ENCODE data around the gene TGFBRAP1.

TGFBRAP1 gene

GRCh38 chr2:105320651-105321215 is 8.8 kb downstream of the TGFBRAP1 start:
- H3K27ac ChIP-seq (ENCODE audit: insufficient read depth, low read length, poor library complexity, severe bottlenecking): no peak overlapping the region
- DNase-seq: no peak

DNA sequence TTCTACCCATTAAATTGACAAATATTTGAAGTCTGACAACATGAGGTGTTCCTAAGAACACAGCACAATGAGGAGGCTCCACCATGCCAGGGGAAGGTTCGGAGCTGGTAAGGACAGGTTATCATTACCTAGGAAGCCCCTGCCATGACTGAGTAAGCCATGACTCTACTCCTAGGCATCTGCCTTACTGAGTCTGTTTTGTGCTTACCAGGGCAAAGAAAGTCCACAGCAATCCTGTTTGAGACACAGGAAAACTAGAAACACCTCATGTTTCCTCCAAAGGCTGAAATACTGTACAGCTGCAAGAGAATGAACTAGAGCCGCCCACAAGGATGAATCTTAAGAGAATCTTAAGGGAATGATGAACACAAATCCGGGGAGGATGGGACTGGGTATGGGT is 11.6 kb downstream of the TGFBRAP1 start:
- H3K27ac ChIP-seq (ENCODE audit: insufficient read depth, low read length, poor library complexity, severe bottlenecking): no peak overlapping the region

More at GRCh38 chr2:105320651-105321215, 8.8 kb downstream of the TGFBRAP1 start:
- Histone ChIP-seq H3K27me3 (replicated peaks; ENCODE audit: control insufficient read depth, insufficient read depth, low read length, poor library complexity, severe bottlenecking) (no peaks in the 10 kb centered on the region), H3K4me3 (ENCODE audit: insufficient read depth, low read depth, low read length, poor library complexity, severe bottlenecking) (no peak overlapping the region), H3K36me3 (ENCODE audit: control insufficient read depth, insufficient read depth, low read length) (no peaks in the 10 kb centered on the region), H3K9me3 (ENCODE audit: control insufficient read depth, low read length) (no peaks in the 10 kb centered on the region), H3K4me1 (ENCODE audit: control insufficient read depth, insufficient read depth, low read length, poor library complexity, severe bottlenecking) (no peaks in the 10 kb centered on the region)

GRCh38 chr2:105315314-105315713 is 14.2 kb downstream of the TGFBRAP1 start:
- no peaks in the 10 kb centered on the region for H3K27me3 ChIP-seq (replicated peaks; ENCODE audit: control insufficient read depth, insufficient read depth, low read length, poor library complexity, severe bottlenecking)
- no peak for DNase-seq
- H3K27ac ChIP-seq (ENCODE audit: insufficient read depth, low read length, poor library complexity, severe bottlenecking): no peak overlapping the region
- H3K4me3 ChIP-seq (ENCODE audit: insufficient read depth, low read depth, low read length, poor library complexity, severe bottlenecking): no peak overlapping the region
- no peaks in the 10 kb centered on the region for H3K4me1 ChIP-seq (ENCODE audit: control insufficient read depth, insufficient read depth, low read length, poor library complexity, severe bottlenecking)
- no peaks in the 10 kb centered on the region for H3K9me3 ChIP-seq (ENCODE audit: control insufficient read depth, low read length)
- H3K36me3 ChIP-seq (ENCODE audit: control insufficient read depth, insufficient read depth, low read length): no peaks in the 10 kb centered on the region

More for the DNA sequence above, 11.6 kb downstream of the TGFBRAP1 start:
- Histone ChIP-seq H3K4me1 (ENCODE audit: control insufficient read depth, insufficient read depth, low read length, poor library complexity, severe bottlenecking) (no peaks in the 10 kb centered on the region), H3K4me3 (ENCODE audit: insufficient read depth, low read depth, low read length, poor library complexity, severe bottlenecking) (no peak overlapping the region), H3K27me3 (replicated peaks; ENCODE audit: control insufficient read depth, insufficient read depth, low read length, poor library complexity, severe bottlenecking) (no peaks in the 10 kb centered on the region), H3K9me3 (ENCODE audit: control insufficient read depth, low read length) (no peaks in the 10 kb centered on the region), H3K36me3 (ENCODE audit: control insufficient read depth, insufficient read depth, low read length) (no peaks in the 10 kb centered on the region)
- no peak for DNase-seq

DNA sequence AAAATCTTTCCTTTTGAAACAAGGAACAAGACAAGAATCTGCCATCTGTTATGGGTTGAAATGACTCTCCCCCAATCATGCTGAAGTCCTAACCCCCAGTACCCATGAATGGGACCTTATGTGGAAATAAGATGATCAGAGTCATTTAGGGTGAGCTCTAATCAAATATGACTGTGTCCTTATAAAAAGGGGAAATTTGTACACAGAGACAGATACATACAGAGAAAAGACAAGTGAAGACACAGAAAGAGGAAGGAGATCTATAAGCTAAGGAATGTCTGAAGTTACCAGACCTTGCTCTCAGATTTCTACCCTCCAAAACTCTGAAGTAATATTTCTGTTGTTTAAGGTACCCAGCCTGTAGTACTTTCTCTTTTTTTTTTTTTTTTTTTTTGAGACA is 15.7 kb downstream of the TGFBRAP1 start:
- Histone ChIP-seq H3K4me3 (ENCODE audit: insufficient read depth, low read depth, low read length, poor library complexity, severe bottlenecking) (no peak overlapping the region), H3K27me3 (replicated peaks; ENCODE audit: control insufficient read depth, insufficient read depth, low read length, poor library complexity, severe bottlenecking) (no peaks in the 10 kb centered on the region), H3K27ac (ENCODE audit: insufficient read depth, low read length, poor library complexity, severe bottlenecking) (no peak overlapping the region), H3K4me1 (ENCODE audit: control insufficient read depth, insufficient read depth, low read length, poor library complexity, severe bottlenecking) (no peaks in the 10 kb centered on the region), H3K36me3 (ENCODE audit: control insufficient read depth, insufficient read depth, low read length) (no peaks in the 10 kb centered on the region), H3K9me3 (ENCODE audit: control insufficient read depth, low read length) (no peaks in the 10 kb centered on the region)
- DNase-seq: no peak

- no peaks in the 10 kb centered on the region for H3K4me1 ChIP-seq (ENCODE audit: control insufficient read depth, insufficient read depth, low read length, poor library complexity, severe bottlenecking)
- H3K9me3 ChIP-seq (ENCODE audit: control insufficient read depth, low read length): no peaks in the 10 kb centered on the region
- H3K27ac ChIP-seq (ENCODE audit: insufficient read depth, low read length, poor library complexity, severe bottlenecking): no peak overlapping the region
- DNase-seq: no peak
- H3K36me3 ChIP-seq (ENCODE audit: control insufficient read depth, insufficient read depth, low read length): peaks cover 6% of the 10 kb centered on the region
- H3K27me3 ChIP-seq (replicated peaks; ENCODE audit: control insufficient read depth, insufficient read depth, low read length, poor library complexity, severe bottlenecking): no peaks in the 10 kb centered on the region
- H3K4me3 ChIP-seq (ENCODE audit: insufficient read depth, low read depth, low read length, poor library complexity, severe bottlenecking): no peak overlapping the region
Measured at GRCh38 chr2:105309147-105309545, 20.4 kb downstream of the TGFBRAP1 start.

DNA sequence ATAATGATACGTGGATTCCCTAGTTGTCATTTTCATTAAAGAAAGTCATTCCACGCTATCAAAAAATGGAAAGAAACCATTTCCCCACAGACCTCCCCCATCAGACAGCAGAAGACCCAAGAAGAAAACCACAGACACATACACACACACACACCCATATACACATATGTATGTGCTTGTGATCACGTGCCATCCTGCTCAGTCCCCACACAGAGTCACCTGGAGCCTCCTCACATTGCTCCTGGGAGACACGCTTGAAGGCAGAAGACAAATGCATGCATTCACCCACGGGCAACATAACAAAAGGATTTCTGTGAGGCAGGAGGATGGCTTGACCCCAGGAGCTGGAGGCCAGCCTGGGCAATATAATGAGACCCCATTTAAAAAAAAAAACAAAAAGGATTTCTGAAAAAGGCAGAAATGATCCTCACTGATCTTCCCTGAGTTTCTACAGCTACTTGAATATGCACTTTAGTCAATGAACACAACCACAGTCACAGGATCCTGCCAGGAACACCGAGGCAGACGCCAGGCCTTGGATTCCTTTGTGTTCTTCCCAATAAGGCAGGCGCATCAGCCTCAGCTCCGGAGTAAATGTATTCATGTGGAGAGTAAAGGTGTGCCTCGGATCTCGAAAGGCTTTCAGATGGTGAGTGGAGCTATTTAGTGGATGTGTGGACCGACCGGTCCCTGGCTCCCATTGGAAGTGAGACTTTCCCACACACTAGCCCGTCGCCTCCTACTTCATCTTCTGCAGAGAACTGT is 21.0 kb downstream of the TGFBRAP1 start:
- H3K27me3 ChIP-seq (replicated peaks; ENCODE audit: control insufficient read depth, insufficient read depth, low read length, poor library complexity, severe bottlenecking): no peaks in the 10 kb centered on the region
- no peak overlapping the region for H3K4me3 ChIP-seq (ENCODE audit: insufficient read depth, low read depth, low read length, poor library complexity, severe bottlenecking)
- H3K36me3 ChIP-seq (ENCODE audit: control insufficient read depth, insufficient read depth, low read length): peaks cover 6% of the 10 kb centered on the region
- H3K27ac ChIP-seq (ENCODE audit: insufficient read depth, low read length, poor library complexity, severe bottlenecking): no peak overlapping the region
- H3K9me3 ChIP-seq (ENCODE audit: control insufficient read depth, low read length): no peaks in the 10 kb centered on the region
- no peak for DNase-seq
- H3K4me1 ChIP-seq (ENCODE audit: control insufficient read depth, insufficient read depth, low read length, poor library complexity, severe bottlenecking): peaks cover under 1% of the 10 kb centered on the region

DNA sequence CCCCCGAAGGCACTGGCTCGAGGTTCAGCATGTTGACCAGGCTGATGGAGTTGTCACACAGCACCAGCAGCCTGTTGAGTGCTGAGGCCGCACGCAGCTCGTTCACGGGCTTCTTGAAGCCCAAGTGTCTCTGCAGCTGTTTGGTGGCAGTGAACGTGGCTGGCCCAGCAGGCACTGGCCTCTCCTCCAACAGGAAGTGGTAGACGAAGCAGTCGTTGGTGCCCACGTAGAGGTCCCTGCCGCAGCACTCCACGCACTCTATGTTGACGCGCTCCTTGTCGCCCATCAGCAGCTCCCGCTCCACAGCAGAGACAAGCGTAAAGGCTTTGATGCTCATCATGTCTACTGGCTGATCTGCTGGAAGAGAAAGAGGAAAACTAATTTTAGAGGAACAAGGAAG is 21.6 kb downstream of the TGFBRAP1 start:
- Histone ChIP-seq H3K27me3 (replicated peaks; ENCODE audit: control insufficient read depth, insufficient read depth, low read length, poor library complexity, severe bottlenecking) (no peaks in the 10 kb centered on the region), H3K36me3 (ENCODE audit: control insufficient read depth, insufficient read depth, low read length) (peaks cover 10% of the 10 kb centered on the region), H3K4me3 (ENCODE audit: insufficient read depth, low read depth, low read length, poor library complexity, severe bottlenecking) (no peak overlapping the region), H3K27ac (ENCODE audit: insufficient read depth, low read length, poor library complexity, severe bottlenecking) (no peak overlapping the region), H3K9me3 (ENCODE audit: control insufficient read depth, low read length) (no peaks in the 10 kb centered on the region), H3K4me1 (ENCODE audit: control insufficient read depth, insufficient read depth, low read length, poor library complexity, severe bottlenecking) (peaks cover 2% of the 10 kb centered on the region)
- no peak for DNase-seq

DNA sequence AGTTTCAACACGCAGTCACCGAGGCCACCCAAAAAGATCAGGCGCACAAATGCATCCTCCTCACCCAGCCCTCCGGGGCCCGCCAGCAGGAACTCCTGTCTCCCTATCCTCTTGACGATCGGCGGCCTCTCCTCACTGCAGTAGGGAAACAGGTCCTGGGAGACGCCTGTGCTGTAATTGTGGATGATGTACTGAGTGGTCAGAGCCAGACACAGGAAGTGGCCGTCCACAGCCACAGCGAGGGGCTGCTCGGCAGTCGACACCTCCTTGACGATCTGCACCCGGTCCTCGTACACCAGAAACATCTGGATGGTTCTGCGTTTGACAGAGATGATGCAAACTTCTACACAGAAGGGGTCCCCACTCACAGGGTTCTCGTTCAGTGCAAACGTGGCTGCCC is 22.0 kb downstream of the TGFBRAP1 start:
- Histone ChIP-seq H3K27ac (ENCODE audit: insufficient read depth, low read length, poor library complexity, severe bottlenecking) (no peak overlapping the region), H3K36me3 (ENCODE audit: control insufficient read depth, insufficient read depth, low read length) (peaks cover 13% of the 10 kb centered on the region), H3K4me3 (ENCODE audit: insufficient read depth, low read depth, low read length, poor library complexity, severe bottlenecking) (no peak overlapping the region), H3K9me3 (ENCODE audit: control insufficient read depth, low read length) (no peaks in the 10 kb centered on the region), H3K27me3 (replicated peaks; ENCODE audit: control insufficient read depth, insufficient read depth, low read length, poor library complexity, severe bottlenecking) (no peaks in the 10 kb centered on the region), H3K4me1 (ENCODE audit: control insufficient read depth, insufficient read depth, low read length, poor library complexity, severe bottlenecking) (peaks cover 2% of the 10 kb centered on the region)
- no peak for DNase-seq

DNA sequence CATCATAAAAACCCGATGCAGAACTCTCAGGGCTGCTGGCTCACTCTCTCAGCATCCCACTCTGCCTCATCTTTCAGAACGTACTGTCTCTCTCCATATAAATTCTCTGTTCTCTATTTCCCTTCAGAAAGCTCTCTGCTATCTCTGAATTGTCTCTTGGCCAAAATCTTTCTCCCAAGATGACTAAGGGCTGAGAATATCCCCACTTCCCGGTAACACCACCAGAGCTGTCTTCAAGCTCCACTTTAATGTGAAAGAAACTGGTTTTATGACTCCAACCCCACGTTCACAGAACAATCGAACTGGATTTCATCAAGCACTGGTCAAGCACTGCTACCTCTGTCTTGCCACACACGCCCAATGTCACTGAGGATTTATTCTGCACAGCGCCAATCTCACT is 22.4 kb downstream of the TGFBRAP1 start:
- Histone ChIP-seq H3K36me3 (ENCODE audit: control insufficient read depth, insufficient read depth, low read length) (peaks cover 13% of the 10 kb centered on the region), H3K4me1 (ENCODE audit: control insufficient read depth, insufficient read depth, low read length, poor library complexity, severe bottlenecking) (peaks cover 6% of the 10 kb centered on the region), H3K27ac (ENCODE audit: insufficient read depth, low read length, poor library complexity, severe bottlenecking) (no peak overlapping the region), H3K27me3 (replicated peaks; ENCODE audit: control insufficient read depth, insufficient read depth, low read length, poor library complexity, severe bottlenecking) (no peaks in the 10 kb centered on the region), H3K4me3 (ENCODE audit: insufficient read depth, low read depth, low read length, poor library complexity, severe bottlenecking) (no peak overlapping the region), H3K9me3 (ENCODE audit: control insufficient read depth, low read length) (no peaks in the 10 kb centered on the region)
- no peak for DNase-seq

DNA sequence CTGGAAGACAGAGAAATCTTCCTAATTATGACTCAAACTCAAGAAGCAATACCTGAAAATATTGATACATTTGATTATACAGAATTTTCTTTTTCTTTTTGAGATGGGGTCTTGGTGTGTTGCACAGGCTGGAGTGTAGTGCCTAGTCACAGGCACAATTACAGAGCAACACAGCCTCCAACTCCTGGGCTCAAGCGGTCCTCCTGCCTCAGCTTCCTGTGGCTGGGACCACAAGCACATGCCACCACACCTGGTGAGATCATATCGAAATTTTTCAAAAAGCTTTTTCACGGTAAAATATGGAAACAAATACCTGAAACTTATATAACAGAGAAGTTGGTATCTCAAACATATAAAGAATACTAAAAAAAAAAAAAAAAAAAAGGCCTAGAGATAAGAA is 27.9 kb downstream of the TGFBRAP1 start:
- no peak for DNase-seq
- Histone ChIP-seq H3K4me3 (ENCODE audit: insufficient read depth, low read depth, low read length, poor library complexity, severe bottlenecking) (no peak overlapping the region), H3K9me3 (ENCODE audit: control insufficient read depth, low read length) (no peaks in the 10 kb centered on the region), H3K4me1 (ENCODE audit: control insufficient read depth, insufficient read depth, low read length, poor library complexity, severe bottlenecking) (peaks cover 11% of the 10 kb centered on the region), H3K27me3 (replicated peaks; ENCODE audit: control insufficient read depth, insufficient read depth, low read length, poor library complexity, severe bottlenecking) (no peaks in the 10 kb centered on the region), H3K27ac (ENCODE audit: insufficient read depth, low read length, poor library complexity, severe bottlenecking) (no peak overlapping the region), H3K36me3 (ENCODE audit: control insufficient read depth, insufficient read depth, low read length) (peaks cover 32% of the 10 kb centered on the region)
